OCI-LY1 (cell line): ENCODE results near the gene ZDHHC14.
"Not testable (repeated sequence)": the region's sequence is repeated elsewhere in the genome, so short reads cannot be mapped to it uniquely, and the experiment has no call there.

ENCODE experiments used
- H2AFZ ChIP-seq: fragments of 200-600 bp; sonication (generic), shearing (Covaris generic); 2 replicates; pipeline ENCODE4 v1.6.0; 2014; ENCODE audit warnings: antibody characterized with exemption, mild to moderate bottlenecking, low read length
- H3F3A ChIP-seq: fragments of 200-600 bp; sonication (generic), shearing (Covaris generic); 2 replicates; pipeline ENCODE4 v1.6.0; 2014; ENCODE audit warnings: mild to moderate bottlenecking, antibody characterized with exemption, low read length, moderate library complexity; ENCODE audit not compliant: insufficient read depth
- H3K27ac ChIP-seq: fragments of 200-600 bp; sonication (generic); 2 replicates; pipeline ENCODE4 v1.5.1; 2014; ENCODE audit warnings: low read length, mixed run types, mild to moderate bottlenecking, low read depth; ENCODE audit not compliant: poor library complexity, severe bottlenecking
- H3K27me3 ChIP-seq: fragments of 200-600 bp; sonication (generic); 2 replicates; pipeline ENCODE4 v1.6.0; 2014; ENCODE audit warnings: antibody characterized with exemption, mild to moderate bottlenecking, low read length, moderate library complexity; ENCODE audit not compliant: insufficient read depth
- H3K36me3 ChIP-seq: fragments of 200-600 bp; sonication (generic); 2 replicates; pipeline ENCODE4 v1.6.1; 2014; ENCODE audit warnings: mild to moderate bottlenecking, antibody characterized with exemption, low read length, moderate library complexity, mixed read lengths; ENCODE audit not compliant: insufficient read depth
- H3K4me1 ChIP-seq: fragments of 200-600 bp; sonication (generic); 2 replicates; pipeline ENCODE4 v1.5.1; 2014; ENCODE audit warnings: mild to moderate bottlenecking, low read length, moderate library complexity; ENCODE audit not compliant: insufficient read depth, severe bottlenecking
- H3K4me2 ChIP-seq: fragments of 200-600 bp; sonication (generic), shearing (Covaris generic); 2 replicates; pipeline ENCODE4 v1.6.1; 2014; ENCODE audit warnings: low read length
- H3K4me3 ChIP-seq: fragments of 200-600 bp; sonication (generic); 2 replicates; pipeline ENCODE4 v1.5.1; 2014; ENCODE audit warnings: low read length, low read depth, mild to moderate bottlenecking, mixed read lengths; ENCODE audit not compliant: poor library complexity, severe bottlenecking
- H3K79me2 ChIP-seq: fragments of 200-600 bp; shearing (Covaris generic); 2 replicates; pipeline ENCODE4 v1.6.1; 2016; ENCODE audit warnings: mixed run types, low read length, mixed read lengths; ENCODE audit not compliant: insufficient read depth
- H3K9ac ChIP-seq: fragments of 200-600 bp; sonication (generic), shearing (Covaris generic); 2 replicates; pipeline ENCODE4 v1.6.1; 2014; ENCODE audit warnings: mild to moderate bottlenecking, low read length, mixed read lengths
- H3K9me2 ChIP-seq: fragments of 200-600 bp; sonication (generic), shearing (Covaris generic); 2 replicates; pipeline ENCODE4 v1.6.1; 2014; ENCODE audit warnings: low read depth, mild to moderate bottlenecking, low read length, mixed read lengths
- H3K9me3 ChIP-seq: fragments of 200-600 bp; shearing (Covaris generic); 2 replicates; pipeline ENCODE4 v1.6.1; 2014; ENCODE audit warnings: low read length, mixed read lengths
- H4K20me1 ChIP-seq: fragments of 200-600 bp; sonication (generic), shearing (Covaris generic); 2 replicates; pipeline ENCODE4 v1.6.0; 2016; ENCODE audit warnings: mild to moderate bottlenecking, low read length; ENCODE audit not compliant: insufficient read depth
- EZH2 ChIP-seq: fragments of 200-600 bp; sonication (generic), shearing (Covaris generic); IDR thresholded peaks from 2 replicates; pipeline ENCODE4 v1.8.0; 2017; ENCODE audit warnings: borderline replicate concordance, mixed run types, mild to moderate bottlenecking, antibody characterized with exemption, low read length, moderate library complexity, mixed read lengths
- TF ChIP-seq, protein P1 (sequence below): fragments of 200-600 bp; sonication (generic), shearing (Covaris generic); IDR thresholded peaks from 2 replicates; pipeline ENCODE4 v1.5.1; 2017; ENCODE audit warnings: mild to moderate bottlenecking, antibody characterized with exemption, low read length, moderate library complexity, mixed read lengths

The ZDHHC14 gene

DNA sequence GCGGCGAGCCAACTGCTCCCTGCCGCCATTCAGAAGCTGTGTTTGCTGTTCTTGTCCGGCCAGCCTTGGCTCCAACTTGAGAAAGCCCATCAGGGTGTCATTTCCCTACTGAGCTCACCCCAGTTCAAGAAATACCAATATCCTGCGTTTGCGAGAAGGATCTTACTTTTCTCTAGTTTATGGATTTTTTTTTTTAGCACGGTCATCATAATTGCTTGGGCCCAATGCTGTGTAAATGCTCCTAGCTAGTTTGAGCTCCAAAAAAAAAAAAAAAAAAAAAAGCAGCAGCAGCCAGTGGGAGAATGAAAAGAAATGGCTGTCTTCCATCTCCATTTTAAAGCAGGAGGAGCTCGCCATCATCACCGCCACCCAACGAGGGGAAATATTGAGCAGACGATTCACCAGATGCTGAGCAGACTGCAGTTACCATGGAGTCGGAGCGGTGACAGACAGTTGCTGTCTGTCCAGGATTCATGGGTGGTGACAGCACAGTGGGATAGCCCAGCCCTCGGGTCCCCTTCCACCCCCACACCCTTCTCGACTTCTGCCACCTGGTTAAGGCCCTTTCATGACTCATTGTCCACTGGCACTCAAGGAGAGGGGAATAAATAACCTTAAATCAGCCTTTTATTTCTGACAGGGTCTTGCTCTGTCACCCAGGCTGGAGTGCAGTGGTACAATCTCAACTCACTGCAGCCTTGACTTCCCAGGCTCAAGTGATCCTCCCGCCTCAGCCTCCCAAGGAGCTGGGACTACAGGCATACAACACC is 309.6 kb downstream of the ZDHHC14 start:
- H3K4me3 ChIP-seq, result no peak overlapping the region
- no peak overlapping the region for H2AFZ ChIP-seq
- no peak overlapping the region for H3K27ac ChIP-seq
- no peaks in the 10 kb centered on the region for H3K9me2 ChIP-seq
- H3K4me1 ChIP-seq, result no peaks in the 10 kb centered on the region
- H3K27me3 ChIP-seq, result peaks cover 7% of the 10 kb centered on the region
- no peaks in the 10 kb centered on the region for H3F3A ChIP-seq
- no peaks in the 10 kb centered on the region for H3K79me2 ChIP-seq
- H3K9ac ChIP-seq, result no peak overlapping the region
- TF ChIP-seq, protein P1, sequence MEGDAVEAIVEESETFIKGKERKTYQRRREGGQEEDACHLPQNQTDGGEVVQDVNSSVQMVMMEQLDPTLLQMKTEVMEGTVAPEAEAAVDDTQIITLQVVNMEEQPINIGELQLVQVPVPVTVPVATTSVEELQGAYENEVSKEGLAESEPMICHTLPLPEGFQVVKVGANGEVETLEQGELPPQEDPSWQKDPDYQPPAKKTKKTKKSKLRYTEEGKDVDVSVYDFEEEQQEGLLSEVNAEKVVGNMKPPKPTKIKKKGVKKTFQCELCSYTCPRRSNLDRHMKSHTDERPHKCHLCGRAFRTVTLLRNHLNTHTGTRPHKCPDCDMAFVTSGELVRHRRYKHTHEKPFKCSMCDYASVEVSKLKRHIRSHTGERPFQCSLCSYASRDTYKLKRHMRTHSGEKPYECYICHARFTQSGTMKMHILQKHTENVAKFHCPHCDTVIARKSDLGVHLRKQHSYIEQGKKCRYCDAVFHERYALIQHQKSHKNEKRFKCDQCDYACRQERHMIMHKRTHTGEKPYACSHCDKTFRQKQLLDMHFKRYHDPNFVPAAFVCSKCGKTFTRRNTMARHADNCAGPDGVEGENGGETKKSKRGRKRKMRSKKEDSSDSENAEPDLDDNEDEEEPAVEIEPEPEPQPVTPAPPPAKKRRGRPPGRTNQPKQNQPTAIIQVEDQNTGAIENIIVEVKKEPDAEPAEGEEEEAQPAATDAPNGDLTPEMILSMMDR, result no peak
- TF ChIP-seq EZH2, result no peak
- H3K9me3 ChIP-seq, result no peaks in the 10 kb centered on the region
- H4K20me1 ChIP-seq, result no peaks in the 10 kb centered on the region
- H3K4me2 ChIP-seq, result no peak overlapping the region
- H3K36me3 ChIP-seq, result no peaks in the 10 kb centered on the region

DNA sequence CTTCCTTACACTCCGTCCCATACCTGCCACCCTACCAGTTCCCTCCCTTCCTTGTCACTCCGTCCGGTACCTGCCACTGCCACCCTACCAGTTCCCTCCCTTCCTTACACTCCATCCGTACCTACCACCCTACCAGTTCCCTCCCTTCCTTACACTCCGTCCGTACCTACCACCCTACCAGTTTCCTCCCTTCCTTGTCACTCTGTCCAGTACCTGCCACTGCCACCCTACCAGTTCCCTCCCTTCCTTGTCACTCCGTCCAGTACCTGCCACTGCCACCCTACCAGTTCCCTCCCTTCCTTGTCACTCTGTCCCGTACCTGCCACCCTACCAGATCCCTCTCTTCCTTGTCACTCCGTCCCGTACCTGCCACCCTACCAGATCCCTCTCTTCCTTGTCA is 310.6 kb downstream of the ZDHHC14 start:
- not testable (repeated sequence) for H3K4me1 ChIP-seq, H3K79me2 ChIP-seq, H3K9me2 ChIP-seq, H3K36me3 ChIP-seq, H3K9ac ChIP-seq, H3K27ac ChIP-seq, H3K27me3 ChIP-seq, H3K4me3 ChIP-seq, H3K9me3 ChIP-seq, H3K4me2 ChIP-seq, H4K20me1 ChIP-seq, H3F3A ChIP-seq, H2AFZ ChIP-seq

DNA sequence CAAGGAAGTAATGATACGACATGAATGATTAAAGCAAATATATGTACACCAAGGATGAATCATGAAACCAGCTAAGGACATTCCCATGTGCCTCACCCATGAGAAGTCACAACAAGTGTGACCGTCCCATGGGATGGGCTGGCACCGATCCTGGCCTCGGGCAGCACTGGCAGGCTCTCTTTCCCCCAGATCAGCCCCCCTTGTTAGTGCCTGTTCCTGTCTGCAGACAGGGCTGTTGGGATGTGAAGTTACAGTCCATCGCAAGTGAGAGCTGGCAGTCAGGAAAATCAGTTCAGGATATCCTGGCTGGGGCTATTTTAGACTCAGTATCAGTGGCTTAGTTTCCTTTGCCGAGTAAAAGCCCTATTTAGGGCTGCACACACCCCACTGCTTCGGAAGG is 312.9 kb downstream of the ZDHHC14 start:
- Histone ChIP-seq H3K36me3 (no peaks in the 10 kb centered on the region), H3K9ac (no peak overlapping the region), H3K79me2 (no peaks in the 10 kb centered on the region), H3K4me3 (no peak overlapping the region), H3K9me2 (no peaks in the 10 kb centered on the region), H3F3A (no peaks in the 10 kb centered on the region), H4K20me1 (no peaks in the 10 kb centered on the region), H3K9me3 (no peaks in the 10 kb centered on the region), H3K27ac (no peak overlapping the region), H3K4me1 (no peaks in the 10 kb centered on the region), H3K27me3 (peaks cover 7% of the 10 kb centered on the region), H2AFZ (no peak overlapping the region), H3K4me2 (no peak overlapping the region)
- TF ChIP-seq EZH2, result no peak

DNA sequence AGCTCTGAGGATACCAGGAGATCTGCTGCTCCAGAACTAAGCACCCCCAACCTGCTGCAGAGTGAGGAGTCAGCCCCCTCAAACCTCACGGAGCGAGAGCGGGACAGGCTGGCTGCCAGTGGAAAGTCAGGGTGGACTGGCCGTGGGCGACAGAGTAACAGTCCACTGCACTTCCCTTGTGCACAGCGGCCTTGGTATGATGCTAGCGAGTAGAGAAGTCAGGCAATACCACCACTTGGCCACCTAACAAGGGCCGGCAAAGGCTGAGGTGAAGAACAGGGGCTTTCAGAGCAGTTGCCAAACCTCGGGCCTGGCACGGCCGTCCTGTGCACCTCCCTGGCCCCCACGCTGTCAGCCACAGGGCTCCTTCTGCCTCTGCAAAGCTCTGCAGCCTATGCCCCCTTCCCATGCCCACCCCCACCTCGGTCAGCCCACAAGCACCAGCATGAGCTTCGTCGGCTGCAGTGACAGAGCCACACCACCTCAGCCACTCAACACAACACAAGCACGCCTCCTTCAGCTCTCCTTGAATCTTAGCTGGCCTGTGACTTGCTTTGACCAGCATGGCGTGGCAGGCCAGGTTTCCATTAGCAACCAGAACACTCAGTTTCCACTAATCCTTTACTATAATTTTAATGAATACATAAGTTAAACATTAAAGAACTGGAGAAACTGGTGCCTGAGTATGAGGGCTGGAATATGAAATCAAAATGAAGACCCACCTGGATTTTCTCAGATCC is 314.5 kb downstream of the ZDHHC14 start:
- TF ChIP-seq, protein P1, result no peak
- no peak for TF ChIP-seq EZH2
- Histone ChIP-seq H4K20me1 (no peaks in the 10 kb centered on the region), H3K9ac (no peak overlapping the region), H3K4me3 (no peak overlapping the region), H3K4me2 (no peak overlapping the region), H2AFZ (no peak overlapping the region), H3K9me3 (no peaks in the 10 kb centered on the region), H3K4me1 (no peaks in the 10 kb centered on the region), H3K79me2 (no peaks in the 10 kb centered on the region), H3K27ac (no peak overlapping the region), H3F3A (no peaks in the 10 kb centered on the region), H3K27me3 (peaks cover 7% of the 10 kb centered on the region), H3K36me3 (no peaks in the 10 kb centered on the region), H3K9me2 (no peaks in the 10 kb centered on the region)
